Measurements from ENCODE around the gene UQCC3. TPM values are rescaled to one million over a fixed set of nuclear protein-coding genes. Genes with fewer than 3 reads are reported as not detected.
"Not testable (repeated sequence)": the region's sequence is repeated elsewhere in the genome, so short reads cannot be mapped to it uniquely, and the experiment has no call there.

UQCC3 gene
- total and polyA plus RNA-seq, 2 experiments from 2014 or later: 5.9 to 14.5 TPM

GRCh38 chr11:62688491-62688890 is 17.0 kb downstream of the UQCC3 start:
- H3K36me3 ChIP-seq (ENCODE audit: low read depth): peaks cover 7% of the 10 kb centered on the region; the same call in 1 of the 2 replicates
- no peaks in the 10 kb centered on the region for H3K9me3 ChIP-seq (ENCODE audit: low read depth)
- H4K20me1 ChIP-seq (ENCODE audit: insufficient read depth): no peaks in the 10 kb centered on the region
- H3K9ac ChIP-seq: peak overlapping the region; percentile 65
- peak overlapping the region; percentile 65 for H3K4me2 ChIP-seq (ENCODE audit: unreplicated experiment)
- H3K79me2 ChIP-seq (ENCODE audit: insufficient read depth): no peaks in the 10 kb centered on the region
- DNase-seq: peak; percentile 47
- TF ChIP-seq EZH2phosphoT487 (IDR thresholded peaks at IDR 0.05; ENCODE audit: insufficient read depth, low read depth) (no peak), EZH2 (IDR thresholded peaks at IDR 0.05; ENCODE audit: insufficient read depth, poor library complexity, severe bottlenecking) (no peak)
- in situ Hi-C loops (cut with MboI): loop anchor here (25.0 kb wide), 1 partner anchor 301 kb away; no protein-coding TSS in a partner anchor
- peak overlapping the region; percentile 20 for H3K4me3 ChIP-seq
- H3K27ac ChIP-seq: peak overlapping the region; percentile 68; the same call in 1 of the 2 replicates
- WGBS, 2 experiments (ENCODE audit: low coverage in 1 of 2, low lambda C conversion rate in 2 of 2, missing lambda C conversion rate in 2 of 2): 6 to 14% methylated on average over 1 of the region's 1 CpG
- H3K4me1 ChIP-seq (ENCODE audit: insufficient read depth): peaks cover 23% of the 10 kb centered on the region
- H3K27me3 ChIP-seq (replicated peaks; ENCODE audit: insufficient read depth): no peaks in the 10 kb centered on the region
- peaks cover 23% of the 10 kb centered on the region; the same call in 1 of the 2 replicates for H3F3A ChIP-seq (ENCODE audit: insufficient read depth)
- no peaks in the 10 kb centered on the region for H3K9me2 ChIP-seq (ENCODE audit: insufficient read depth)
- H2AFZ ChIP-seq: peak overlapping the region; percentile 60

- Histone ChIP-seq H3K9me2 (ENCODE audit: insufficient read depth) (no peaks in the 10 kb centered on the region), H3K36me3 (ENCODE audit: low read depth) (peaks cover 8% of the 10 kb centered on the region; the same call in 1 of the 2 replicates), H4K20me1 (ENCODE audit: insufficient read depth) (no peaks in the 10 kb centered on the region), H2AFZ (peak within 1 kb of the TSS; percentile 60), H3K79me2 (ENCODE audit: insufficient read depth) (no peaks in the 10 kb centered on the region), H3K9ac (peak within 1 kb of the TSS; percentile 65), H3K4me2 (ENCODE audit: unreplicated experiment) (peak within 1 kb of the TSS; percentile 65), H3K27me3 (replicated peaks; ENCODE audit: insufficient read depth) (no peaks in the 10 kb centered on the region), H3K9me3 (ENCODE audit: low read depth) (no peaks in the 10 kb centered on the region), H3K4me3 (peak within 1 kb of the TSS; percentile 57), H3K27ac (peak within 1 kb of the TSS; percentile 68), H3K4me1 (ENCODE audit: insufficient read depth) (peaks cover 26% of the 10 kb centered on the region), H3F3A (ENCODE audit: insufficient read depth) (peaks cover 23% of the 10 kb centered on the region; the same call in 1 of the 2 replicates)
- in situ Hi-C loops (cut with MboI): loop anchor here (25.0 kb wide), 1 partner anchor 302 kb away; no protein-coding TSS in a partner anchor
- TF ChIP-seq EZH2phosphoT487 (IDR thresholded peaks at IDR 0.05; ENCODE audit: insufficient read depth, low read depth) (no peak), EZH2 (IDR thresholded peaks at IDR 0.05; ENCODE audit: insufficient read depth, poor library complexity, severe bottlenecking) (no peak)
- 1 to 3% methylated on average over 11 of the region's 11 CpGs for WGBS, 2 experiments (ENCODE audit: low coverage in 1 of 2, low lambda C conversion rate in 2 of 2, missing lambda C conversion rate in 2 of 2)
- DNase-seq: peak; percentile 94
Observed at GRCh38 chr11:62689421-62690183, 18.1 kb downstream of the UQCC3 start, which contains the start of gene LRRN4CL. LRRN4CL (minus strand) TSS chr11:62689530; CDS start chr11:62688508, 1,022 bp downstream.

- not testable (repeated sequence) for H3K27ac ChIP-seq; H3K9me2 ChIP-seq (ENCODE audit: insufficient read depth); H2AFZ ChIP-seq; H4K20me1 ChIP-seq (ENCODE audit: insufficient read depth); H3K4me3 ChIP-seq; H3K9ac ChIP-seq; H3K79me2 ChIP-seq (ENCODE audit: insufficient read depth); H3K4me2 ChIP-seq (ENCODE audit: unreplicated experiment); H3K9me3 ChIP-seq (ENCODE audit: low read depth); H3K36me3 ChIP-seq (ENCODE audit: low read depth); DNase-seq; H3K27me3 ChIP-seq (replicated peaks; ENCODE audit: insufficient read depth)
- 90 to 100% methylated on average over 1 to 4 of the region's 4 CpGs for WGBS, 2 experiments (ENCODE audit: low coverage in 1 of 2, low lambda C conversion rate in 2 of 2, missing lambda C conversion rate in 2 of 2)
- peaks cover 26% of the 10 kb centered on the region for H3K4me1 ChIP-seq (ENCODE audit: insufficient read depth)
- in situ Hi-C loops (cut with MboI): loop anchor here (25.0 kb wide), 1 partner anchor 306 kb away; no protein-coding TSS in a partner anchor
- H3F3A ChIP-seq (ENCODE audit: insufficient read depth): peaks cover 23% of the 10 kb centered on the region; the same call in 1 of the 2 replicates
Observed at GRCh38 chr11:62693624-62694023, 22.2 kb downstream of the UQCC3 start.

GRCh38 chr11:62694455-62695167 is 23.1 kb downstream of the UQCC3 start:
- H3K4me3 ChIP-seq: no peak overlapping the region
- peak; percentile 89 for DNase-seq
- H3K27ac ChIP-seq: peak overlapping the region; percentile 32
- no peaks in the 10 kb centered on the region for H3K79me2 ChIP-seq (ENCODE audit: insufficient read depth)
- no peak overlapping the region for H2AFZ ChIP-seq
- 42 to 47% methylated on average over 14 of the region's 14 CpGs for WGBS, 2 experiments (ENCODE audit: low coverage in 1 of 2, low lambda C conversion rate in 2 of 2, missing lambda C conversion rate in 2 of 2)
- H3K36me3 ChIP-seq (ENCODE audit: low read depth): peaks cover 8% of the 10 kb centered on the region; the same call in 1 of the 2 replicates
- no peak for TF ChIP-seq EZH2phosphoT487 (IDR thresholded peaks at IDR 0.05; ENCODE audit: insufficient read depth, low read depth)
- no peak for TF ChIP-seq EZH2 (IDR thresholded peaks at IDR 0.05; ENCODE audit: insufficient read depth, poor library complexity, severe bottlenecking)
- no peaks in the 10 kb centered on the region for H3K9me3 ChIP-seq (ENCODE audit: low read depth)
- H3K9ac ChIP-seq: no peak overlapping the region; the same call in 1 of the 2 replicates
- in situ Hi-C loops (cut with MboI): loop anchor here (25.0 kb wide), 1 partner anchor 307 kb away; no protein-coding TSS in a partner anchor
- H3K4me2 ChIP-seq (ENCODE audit: unreplicated experiment): no peak overlapping the region
- H3K9me2 ChIP-seq (ENCODE audit: insufficient read depth): no peaks in the 10 kb centered on the region
- H3K27me3 ChIP-seq (replicated peaks; ENCODE audit: insufficient read depth): no peaks in the 10 kb centered on the region
- peaks cover 19% of the 10 kb centered on the region; the same call in 1 of the 2 replicates for H3F3A ChIP-seq (ENCODE audit: insufficient read depth)
- H4K20me1 ChIP-seq (ENCODE audit: insufficient read depth): no peaks in the 10 kb centered on the region
- peaks cover 17% of the 10 kb centered on the region for H3K4me1 ChIP-seq (ENCODE audit: insufficient read depth)

Measured in GM23248 (cell line).